Activated CD8-positive, alpha-beta memory T cell treated with anti-CD3 and anti-CD28 coated beads, Interleukin-2, amount 50 U/mL, for 4 hours (primary cell): ENCODE measurements around the gene AQP2.
"Not testable (repeated sequence)": the region's sequence is repeated elsewhere in the genome, so short reads cannot be mapped to it uniquely, and the experiment has no call there.

Experiments used
- DNase-seq: peaks from one replicate; pipeline ENCODE4 v3.0.0-alpha.2; 2020

AQP2 gene

GRCh38 chr12:49972641-49973360, 22.3 kb downstream of the AQP2 start, which contains the start of gene AQP6:
Gene AQP6, plus strand, starts transcription at chr12:49972947. Its CDS starts 227 bp downstream, at chr12:49973174.
- no peak for DNase-seq

DNA sequence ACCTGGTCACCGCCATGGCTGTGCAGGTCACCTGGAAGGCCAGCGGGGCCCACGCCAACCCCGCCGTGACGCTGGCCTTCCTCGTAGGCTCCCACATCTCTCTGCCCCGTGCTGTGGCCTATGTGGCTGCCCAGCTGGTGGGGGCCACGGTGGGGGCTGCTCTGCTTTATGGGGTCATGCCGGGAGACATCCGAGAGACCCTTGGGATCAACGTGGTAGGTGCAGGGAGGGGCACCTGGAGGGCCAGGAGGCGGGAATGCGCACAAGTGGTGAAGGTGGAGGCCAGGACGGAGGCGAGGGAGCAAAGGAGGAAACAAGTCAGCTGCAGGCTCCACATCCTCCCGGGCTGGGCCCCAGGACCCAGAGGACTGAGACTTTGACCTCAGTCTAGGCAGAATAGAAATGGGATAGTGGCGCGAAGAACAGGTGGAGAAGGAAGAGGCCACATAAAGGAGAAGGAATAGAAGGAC, 22.9 kb downstream of the AQP2 start:
- DNase-seq = no peak

- no peak for DNase-seq
These were observed 23.7 kb downstream of the AQP2 start for GRCh38 chr12:49974231-49974675.

- DNase-seq = no peak
These were observed 24.3 kb downstream of the AQP2 start for GRCh38 chr12:49974677-49975317.

DNA sequence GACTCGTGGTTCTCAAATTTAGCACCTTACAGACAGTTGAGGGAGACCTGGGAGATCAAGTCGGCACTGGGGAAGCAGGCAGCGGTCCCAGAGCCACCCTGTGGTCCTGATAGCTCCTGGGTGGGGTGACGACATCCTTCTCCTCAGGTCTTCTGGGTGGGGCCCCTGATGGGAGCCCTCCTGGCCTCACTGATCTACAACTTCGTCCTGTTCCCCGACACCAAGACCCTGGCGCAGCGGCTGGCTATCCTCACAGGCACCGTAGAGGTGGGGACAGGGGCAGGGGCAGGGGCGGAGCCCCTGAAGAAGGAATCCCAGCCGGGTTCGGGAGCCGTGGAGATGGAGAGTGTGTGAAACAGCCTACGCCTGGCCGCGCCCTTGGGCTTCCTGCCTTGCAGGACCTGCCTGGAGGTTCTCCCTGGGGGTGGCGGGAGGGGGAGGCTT, 24.8 kb downstream of the AQP2 start:
- no peak for DNase-seq

DNA sequence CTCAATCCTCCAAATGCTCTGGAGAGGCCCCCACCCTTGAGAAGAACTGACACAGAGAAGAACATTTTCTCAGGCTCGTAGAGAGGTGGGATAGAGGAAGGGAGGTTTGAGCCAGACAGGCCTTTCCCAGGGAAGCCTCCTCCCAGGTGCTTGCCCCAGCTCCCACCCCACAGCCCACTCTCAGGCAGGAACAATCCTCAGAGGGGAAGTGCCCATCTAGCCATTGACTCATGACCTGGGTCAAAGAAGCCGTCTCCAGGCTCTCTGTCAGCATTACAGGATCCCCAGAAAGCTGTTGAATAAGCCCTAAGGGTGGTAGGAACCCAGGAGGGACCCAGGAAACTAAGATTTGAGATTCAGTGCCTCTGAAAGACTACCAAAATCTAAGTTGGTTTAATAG, 26.0 kb downstream of the AQP2 start:
- DNase-seq = no peak

DNA sequence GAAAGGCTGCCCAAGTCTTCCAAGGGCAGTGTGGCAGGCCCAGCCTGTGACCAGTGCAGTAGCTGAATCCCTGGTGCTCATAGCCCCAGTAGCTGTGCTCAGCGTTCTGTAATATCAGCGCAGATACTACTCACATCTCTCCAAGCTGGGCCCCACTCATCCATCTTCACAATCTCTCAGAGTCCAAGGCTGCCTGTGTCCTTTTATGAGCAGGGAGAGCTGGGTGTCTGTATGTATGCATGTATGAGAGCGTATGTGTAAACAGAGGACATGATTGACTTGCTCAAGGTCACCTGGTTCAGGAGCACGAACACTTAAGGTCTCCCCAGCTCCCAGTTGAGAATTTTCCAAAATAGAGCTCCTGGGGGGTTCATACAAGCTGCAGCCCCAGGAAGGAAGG, 27.6 kb downstream of the AQP2 start:
- DNase-seq = no peak

DNA sequence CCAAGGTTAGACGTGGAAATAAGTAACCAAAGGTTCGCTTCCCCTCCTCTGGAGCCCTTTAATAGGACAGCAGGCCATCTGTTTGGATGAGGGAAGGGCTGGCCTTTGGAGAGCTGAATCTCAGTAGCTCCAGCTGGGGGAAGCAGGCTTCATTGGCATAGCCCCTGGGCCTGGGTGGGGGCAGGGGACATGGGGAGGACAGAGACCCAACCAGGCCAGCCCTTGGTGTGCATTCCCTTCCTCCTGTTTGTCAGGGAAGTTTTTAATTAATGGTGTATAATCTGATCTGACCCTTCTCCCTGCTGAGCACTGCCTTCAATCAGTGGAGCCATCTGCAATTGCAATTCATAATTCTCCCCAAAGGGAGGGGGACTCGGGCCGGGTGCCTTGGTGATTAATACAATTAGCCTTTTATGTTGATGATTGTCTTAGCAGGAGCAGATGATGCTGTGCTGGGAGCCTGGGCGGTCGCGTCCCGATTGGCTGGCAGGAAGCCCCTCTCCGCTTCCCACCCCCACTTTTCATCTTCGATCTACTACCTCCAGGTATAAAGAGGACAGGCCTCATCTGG, 28.6 kb downstream of the AQP2 start:
- no peak for DNase-seq

- no peak for DNase-seq
These were observed 29.3 kb downstream of the AQP2 start for GRCh38 chr12:49979791-49980190.

GRCh38 chr12:49980501-49981349, 30.2 kb downstream of the AQP2 start:
- no peak for DNase-seq

DNA sequence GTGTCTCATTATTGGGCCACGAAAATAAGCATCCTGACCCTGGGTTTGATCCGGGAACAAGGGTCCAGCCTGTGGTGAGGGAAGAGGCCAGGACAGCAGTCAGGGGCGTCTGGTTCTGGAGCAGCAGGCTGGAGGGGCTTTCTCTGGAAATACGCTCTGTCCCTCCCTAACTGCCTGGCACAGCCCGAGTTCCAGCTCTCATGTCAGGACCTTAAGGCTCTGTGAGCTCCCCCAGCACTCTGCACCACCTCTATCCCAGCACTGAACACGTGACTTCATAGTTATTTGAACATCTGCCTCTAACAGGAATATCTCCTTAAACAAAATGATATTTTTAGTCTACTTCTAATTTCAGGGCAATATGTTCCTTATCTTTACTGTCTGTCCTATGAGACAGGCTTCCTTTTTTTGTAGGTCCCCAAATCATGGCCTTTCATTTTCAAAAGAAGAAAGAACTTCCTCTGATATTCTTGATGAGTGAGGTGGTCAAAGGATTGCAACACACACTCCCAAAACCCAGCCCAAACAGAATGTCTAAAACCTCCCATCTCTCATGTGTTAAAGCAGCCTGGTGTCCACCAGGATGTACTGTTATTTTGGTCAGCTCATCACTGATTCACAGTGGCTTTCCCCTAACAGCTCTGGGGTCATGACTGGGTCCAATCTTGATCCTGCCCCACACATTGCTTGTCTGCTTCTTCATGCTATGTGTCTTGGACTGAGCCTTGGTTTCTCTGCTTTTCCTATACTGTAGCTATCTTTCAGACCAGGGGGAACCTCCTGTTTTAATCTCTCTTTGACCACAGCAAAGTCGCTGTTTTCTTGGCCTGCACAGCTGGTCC, 31.9 kb downstream of the AQP2 start:
- no peak for DNase-seq

GRCh38 chr12:49983892-49984291, 33.4 kb downstream of the AQP2 start:
- DNase-seq = no peak

DNA sequence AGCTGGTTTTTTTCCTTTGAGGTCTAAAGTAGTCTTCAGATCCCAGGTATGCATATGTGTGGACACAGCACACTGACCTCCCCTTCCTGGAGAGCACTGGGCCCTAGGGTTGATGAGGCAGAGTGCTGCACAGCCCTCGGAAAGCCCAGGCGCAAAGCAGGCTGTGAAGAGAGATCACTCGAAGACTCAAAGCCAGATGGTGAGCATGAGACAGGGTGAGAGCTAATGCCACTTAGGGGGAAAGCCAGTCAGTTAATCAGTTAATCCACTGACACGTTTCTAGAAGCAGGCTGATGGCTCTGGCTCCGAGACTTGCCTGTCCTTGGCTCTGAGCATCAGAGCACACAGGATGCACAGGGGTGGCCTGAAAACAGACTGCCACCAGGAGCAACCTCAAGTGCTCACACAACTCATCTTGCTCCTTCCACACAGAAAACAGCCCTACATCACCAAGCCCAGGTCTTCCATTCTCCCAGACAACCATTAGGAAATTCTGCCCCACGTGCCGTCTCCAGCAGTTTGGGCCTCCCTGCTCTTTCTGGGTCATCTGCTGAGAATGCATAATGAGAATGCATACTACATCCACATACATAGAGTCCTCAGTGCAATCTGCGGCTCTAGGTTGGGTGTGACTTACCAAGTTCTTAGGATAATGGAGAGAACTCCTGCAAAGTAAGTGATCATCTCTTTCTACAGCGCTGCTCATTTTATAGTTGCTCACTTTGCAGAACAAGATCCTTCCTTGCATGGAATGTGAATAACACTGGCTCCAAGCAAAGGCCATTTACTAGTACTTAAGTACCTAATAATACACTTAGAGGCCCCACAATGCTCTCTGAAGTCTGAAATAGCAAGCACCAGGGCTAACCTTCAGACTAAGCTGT, 34.2 kb downstream of the AQP2 start:
- DNase-seq = no peak

GRCh38 chr12:49985981-49986380, 35.4 kb downstream of the AQP2 start:
- DNase-seq = no peak

DNA sequence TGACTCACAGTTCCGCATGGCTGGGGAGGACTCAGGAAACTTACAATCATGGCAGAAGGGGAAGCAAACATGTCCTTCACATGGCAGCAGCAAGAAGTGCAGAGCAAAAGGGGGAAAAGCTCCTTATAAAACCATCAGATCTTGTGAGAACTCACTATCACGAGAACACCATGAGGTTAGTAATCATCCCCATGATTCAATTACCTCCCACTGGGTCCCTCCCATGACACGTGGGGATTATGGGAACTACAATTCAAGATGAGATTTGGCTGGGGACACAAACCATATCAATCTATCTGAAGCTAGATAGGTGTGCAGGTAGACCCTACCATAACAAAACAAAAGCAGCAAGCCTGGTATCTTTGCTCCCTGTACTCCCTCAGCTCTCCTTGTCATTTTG, 35.9 kb downstream of the AQP2 start:
- DNase-seq = not testable (repeated sequence)

- DNase-seq = no peak
These were observed 37.2 kb downstream of the AQP2 start for GRCh38 chr12:49987625-49988303.

DNA sequence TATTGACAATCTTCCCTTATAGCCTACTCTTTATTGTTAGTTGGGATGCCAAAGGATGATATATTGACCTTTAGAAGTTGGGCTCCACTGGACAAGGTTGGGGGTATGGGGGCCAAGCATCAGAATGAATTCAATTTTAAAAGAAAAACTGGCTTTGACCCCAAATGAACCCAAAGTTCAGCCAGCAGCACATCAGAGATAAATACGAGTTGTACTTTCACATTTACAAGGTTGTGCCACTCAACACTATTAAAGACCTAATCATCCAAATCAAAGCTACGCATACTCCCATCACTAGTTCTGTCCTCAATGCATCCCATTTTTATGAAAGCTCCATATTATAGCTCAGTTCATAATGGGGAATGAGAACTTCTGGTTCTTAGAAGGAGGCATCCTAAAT, 38.9 kb downstream of the AQP2 start:
- DNase-seq = not testable (repeated sequence)

- DNase-seq = no peak
These were observed 39.7 kb downstream of the AQP2 start for GRCh38 chr12:49990273-49990672.

GRCh38 chr12:49998453-49998852, 47.9 kb downstream of the AQP2 start:
- no peak for DNase-seq

GRCh38 chr12:50003595-50003994, 53.1 kb downstream of the AQP2 start:
- DNase-seq = no peak
